Activated CD4-positive, alpha-beta T cell treated with anti-CD3 and anti-CD28 coated beads, Interleukin-2, amount 50 U/mL, for 4 hours (primary cell): ENCODE measurements around the gene SEC22C.

Source experiments
- DNase-seq, 2 experiments: peaks; one replicate each; pipeline ENCODE4 v3.0.0-alpha.2; 2020

Gene SEC22C

DNA sequence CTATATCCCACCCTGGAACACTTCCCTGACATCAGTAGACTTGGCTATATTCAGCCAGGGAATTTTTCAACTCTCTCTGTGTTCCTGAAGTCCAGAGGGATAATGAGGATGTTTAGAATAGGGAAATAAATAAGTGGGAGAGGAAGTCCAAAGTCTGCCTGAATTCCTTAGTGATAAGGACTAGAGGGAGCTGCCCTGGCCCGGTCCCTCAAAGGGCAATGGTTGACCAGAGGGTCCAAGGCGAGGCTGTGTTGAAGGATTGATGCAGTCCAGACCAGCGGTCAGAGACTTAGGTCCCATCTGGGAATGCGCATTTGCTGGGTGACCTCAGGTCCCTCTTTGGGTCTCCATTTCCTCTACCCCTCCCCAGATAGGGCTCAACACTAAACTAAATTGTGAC is 71.4 kb downstream of the SEC22C start:
- DNase-seq: no peak

DNA sequence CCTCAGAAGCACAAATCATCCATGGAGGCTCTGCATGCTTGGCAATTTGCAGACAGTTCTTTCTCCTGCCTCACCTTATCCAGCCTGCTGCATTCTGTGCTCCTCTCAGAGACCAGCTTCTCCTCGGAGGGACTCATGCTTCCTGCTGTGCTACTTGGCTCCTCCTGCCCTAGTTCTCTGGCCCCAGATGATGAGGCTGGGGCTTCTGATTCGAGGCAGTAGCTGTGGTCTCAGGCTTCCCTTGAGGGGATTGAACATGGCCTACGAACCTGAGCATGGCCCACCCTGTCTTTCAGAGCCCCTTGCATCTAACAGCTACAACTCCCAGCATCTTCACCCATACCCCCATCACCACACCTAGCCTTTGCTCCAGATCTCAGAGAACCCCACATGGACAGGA is 72.7 kb downstream of the SEC22C start:
- DNase-seq: no peak

DNA sequence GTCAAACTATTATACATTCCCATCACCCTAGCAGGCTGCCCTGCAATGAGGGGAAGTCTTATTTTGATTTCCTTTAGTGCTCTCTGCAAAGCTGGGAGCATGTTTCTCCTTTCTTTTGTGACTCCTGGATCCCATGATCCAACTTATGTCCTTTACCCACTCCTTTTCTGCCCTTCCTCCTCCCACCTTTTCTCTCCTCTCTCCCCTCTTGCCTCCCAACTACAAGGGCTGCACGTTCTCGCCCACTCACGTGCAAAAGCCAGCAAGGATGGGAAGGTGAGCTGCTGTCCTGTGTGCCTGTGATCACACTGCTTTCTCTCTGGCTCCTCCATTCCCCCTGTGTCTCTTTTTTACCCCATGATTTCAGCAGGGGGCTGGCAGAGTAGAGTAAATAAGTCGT is 73.2 kb downstream of the SEC22C start:
- no peak for DNase-seq

DNA sequence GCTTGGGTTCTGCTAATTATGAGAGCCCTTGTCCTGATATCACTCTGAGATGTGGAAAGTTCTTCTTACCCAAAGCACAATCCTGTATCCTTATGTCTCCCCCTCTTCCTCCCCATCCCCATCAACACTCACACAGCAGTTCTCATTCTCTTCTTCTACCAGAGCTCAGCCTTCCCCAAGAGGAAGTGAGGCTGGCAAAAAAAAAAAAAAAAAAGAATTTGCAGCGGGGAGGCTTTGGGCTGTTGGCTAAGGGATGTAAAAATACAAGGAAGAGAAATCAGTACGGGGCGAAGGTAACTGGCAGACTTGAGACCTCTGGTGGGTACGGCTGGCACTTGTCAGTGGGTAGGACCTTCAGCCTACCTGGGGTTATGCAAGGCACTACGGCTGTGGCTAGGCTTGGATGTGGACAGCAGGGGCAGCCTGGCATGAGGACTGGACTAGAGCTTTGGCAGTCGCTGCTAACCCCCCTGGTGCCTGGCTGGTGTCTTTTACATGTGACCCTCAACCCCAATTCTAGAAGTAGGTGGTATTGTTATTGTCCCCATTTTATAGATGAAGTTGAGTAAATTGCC is 73.9 kb downstream of the SEC22C start:
- no peak for DNase-seq

DNA sequence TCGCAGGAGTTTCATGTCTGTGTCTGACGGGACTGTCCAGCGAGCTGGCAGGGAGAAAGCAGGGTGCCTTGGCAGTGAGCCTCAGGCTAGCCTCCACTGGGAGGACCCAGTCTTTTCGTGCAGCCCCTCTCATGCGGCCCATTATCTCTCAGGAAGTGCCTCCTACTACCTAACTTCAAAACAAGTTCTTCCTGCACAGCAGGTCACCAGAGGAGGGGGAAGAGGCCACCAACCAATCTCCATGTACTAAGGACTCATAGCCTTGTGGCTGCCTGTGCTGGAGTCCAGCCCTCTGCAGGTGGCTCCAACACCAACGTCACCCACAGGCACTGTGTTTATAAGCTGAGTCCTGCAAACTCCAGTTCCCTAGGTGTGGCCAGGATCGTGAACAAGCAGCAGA is 74.5 kb downstream of the SEC22C start:
- no peak for DNase-seq

DNA sequence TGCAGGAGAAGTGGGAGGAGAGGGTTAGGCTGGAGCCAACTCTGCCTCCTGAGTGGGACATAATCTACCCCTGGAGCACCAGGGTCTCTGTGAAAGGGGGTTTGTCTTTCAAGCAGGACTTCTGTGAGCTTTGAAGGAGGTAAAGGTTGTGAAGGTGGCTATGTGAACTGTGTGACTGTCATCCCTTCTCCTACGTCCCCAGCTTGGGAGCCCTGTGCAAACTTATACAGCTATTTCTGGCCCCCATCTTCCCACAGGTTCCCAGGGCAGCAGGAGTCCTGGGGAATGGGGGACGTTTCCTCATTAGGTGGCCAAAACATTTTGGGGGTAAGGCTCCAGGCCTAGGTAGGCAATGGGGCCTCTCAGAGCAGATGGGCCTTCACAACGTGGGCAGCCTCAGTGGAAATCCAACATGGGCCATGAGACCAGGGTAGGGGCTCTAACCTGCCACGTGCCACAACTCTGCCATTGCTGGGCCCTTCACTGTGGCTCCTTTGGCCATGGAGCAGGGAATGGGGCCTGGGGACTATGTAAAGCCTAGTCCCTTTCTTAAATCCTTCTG is 75.8 kb downstream of the SEC22C start:
- DNase-seq: no peak

DNA sequence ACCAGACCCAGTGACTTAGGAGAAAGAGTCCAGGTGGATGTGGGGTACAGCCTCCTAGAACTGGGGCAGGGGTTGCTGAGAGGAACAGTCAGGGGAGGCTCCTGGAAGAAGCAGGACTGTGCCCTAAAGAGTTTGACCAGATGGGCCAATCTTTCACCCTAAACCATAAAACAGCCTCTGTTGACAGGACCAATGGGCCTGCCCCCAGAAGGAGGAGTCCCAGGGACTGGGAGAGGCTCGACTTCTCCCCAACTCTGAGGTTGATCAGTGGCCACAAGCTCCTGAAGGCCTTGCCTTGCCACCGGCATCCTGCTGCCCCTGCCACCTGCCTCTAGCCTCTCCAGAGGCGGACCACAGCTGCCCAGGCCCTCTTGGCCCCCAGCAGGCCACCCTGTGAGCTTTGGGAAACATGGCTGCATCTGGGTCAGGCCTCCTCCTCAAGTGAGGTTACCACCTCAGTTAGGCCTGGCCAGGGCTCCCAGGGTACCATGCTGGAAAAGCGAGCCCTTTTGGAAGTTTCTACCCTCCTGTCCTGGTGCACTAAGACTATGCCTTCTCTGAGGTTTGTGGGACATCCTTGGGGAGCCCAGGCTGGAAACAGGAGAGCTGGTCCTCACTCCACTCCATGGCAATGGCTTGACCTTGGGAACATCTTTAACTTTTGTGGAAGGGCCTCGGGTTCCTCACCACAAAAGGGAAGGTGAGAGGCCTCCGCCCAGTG is 76.5 kb downstream of the SEC22C start:
- no peak for DNase-seq

DNA sequence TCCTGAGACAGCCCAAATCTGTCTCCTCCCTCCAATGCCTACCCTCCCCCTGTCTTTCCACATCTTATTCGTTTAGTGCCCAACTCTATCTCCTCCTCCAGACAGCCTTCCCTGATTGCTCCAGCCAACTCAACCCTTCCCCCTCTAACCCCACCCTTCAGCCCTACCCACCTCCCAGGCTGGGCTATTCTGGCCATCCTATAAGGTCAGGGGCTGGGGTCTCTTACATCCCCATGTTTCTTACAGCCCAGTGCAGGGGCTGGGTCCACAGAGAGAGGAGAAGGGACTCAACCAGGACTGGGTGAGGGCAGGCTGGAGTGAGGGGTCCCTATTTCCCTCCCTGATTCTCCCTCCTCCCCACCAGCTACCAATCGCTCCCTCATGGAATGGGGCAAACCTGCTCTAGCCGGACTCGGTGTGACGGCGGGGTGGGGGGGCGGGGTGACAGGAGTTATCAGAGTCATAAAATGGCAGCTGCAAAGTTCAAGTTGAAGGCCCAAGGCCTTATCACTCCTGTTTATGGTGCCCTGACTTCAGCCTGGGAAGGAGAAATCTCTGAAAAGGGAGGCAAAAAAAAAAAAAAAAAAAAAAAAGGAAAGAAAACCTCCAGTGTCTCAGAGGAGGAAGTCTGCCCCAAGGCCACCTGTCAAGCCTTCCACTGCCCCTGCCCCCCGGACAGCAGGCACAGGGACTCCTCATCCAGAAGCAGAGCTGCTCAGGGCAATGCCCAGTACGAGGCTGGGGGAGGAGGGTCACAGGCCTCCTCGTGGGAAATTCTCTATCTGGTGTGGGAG is 77.2 kb downstream of the SEC22C start:
- DNase-seq: no peak

DNA sequence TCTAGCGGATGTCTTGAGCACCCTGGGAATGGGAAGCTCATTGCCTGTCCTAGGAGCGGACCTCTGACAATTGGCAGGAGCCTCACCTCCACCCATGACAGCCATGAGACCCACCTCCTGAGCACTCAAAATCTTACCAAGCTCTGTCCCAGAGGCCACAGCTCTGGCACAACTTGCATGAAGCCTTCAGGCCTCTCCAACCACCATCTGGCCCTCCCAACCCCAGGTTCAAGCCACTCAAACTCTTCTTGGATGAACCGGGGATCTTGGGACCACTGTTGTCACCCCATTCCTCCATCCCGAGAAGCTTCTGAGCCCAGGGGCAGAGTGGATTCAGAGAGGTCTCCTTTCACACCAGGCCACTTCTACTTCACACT is 77.8 kb downstream of the SEC22C start:
- no peak for DNase-seq

DNA sequence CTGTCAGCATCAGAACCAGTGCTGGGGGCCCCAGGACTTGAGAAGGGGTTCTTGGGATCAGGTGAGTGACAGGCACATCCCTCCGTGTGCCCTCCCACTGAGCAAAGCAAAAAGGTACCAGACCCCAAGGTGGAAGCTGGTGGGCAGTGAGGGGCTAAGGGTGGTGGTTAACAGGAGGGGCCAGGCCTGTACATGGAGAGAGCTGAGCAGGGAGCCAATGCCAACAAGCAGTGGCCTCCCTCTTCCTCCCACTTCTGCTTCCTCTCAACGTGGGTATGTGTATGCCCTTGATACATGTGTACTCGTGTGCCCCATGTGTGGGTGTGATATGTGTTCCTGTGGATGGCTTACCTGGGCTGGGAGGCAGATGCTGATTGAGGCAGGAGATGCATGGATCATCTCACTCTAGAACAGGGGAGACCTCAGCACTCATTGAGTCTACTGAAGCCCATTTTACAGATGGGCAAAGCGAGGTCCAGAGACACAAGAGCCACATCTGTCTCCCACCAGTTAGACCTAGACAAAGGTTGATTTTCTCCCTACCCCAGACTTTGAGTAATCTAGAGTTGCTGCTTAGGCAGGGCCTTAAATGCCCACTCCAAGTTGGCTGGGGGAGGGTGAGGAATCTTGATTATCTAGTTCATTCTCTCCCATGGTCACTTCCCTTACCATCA is 78.4 kb downstream of the SEC22C start:
- DNase-seq: no peak

DNA sequence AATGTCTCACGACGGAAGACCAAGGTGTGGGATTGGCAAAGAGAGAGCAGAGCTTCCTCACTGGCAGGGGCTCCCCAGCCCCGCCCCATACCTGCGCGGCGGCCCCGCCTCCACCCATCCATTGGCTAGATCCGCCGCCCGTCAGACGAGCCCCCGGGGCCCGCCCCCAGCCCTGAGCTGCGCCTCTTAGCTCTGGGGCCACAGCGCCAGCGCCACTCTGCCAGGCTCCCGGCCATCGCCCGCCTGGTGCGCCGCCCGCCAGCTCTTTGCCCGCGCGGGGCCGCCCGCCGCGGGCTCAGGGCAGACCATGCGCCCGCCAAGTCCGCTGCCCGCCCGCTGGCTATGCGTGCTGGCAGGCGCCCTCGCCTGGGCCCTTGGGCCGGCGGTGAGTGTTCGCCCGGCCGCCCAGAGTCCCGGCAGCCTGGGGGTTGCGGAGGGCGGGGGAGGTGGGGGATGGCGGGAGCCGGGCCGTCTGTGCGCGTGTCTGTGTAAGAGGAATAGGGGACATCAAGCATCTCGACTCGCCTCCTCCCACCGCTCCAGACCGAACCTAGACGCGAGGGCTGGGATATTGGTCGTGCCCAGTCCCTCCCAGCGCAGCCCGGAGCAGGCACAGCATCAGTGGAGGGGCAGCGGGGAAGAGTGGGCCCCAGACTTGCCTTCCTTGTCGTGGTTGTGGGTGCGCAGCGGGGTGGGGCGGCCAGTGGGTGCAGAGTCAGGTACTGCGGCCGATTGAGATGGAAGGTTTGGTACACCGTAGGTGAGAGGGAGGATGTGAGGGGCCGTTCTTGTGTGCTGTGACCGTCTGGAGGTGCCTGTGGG is 79.1 kb downstream of the SEC22C start, which contains the start of gene VIPR1:
Gene VIPR1 (plus strand): TSS at position 215 of the 822 bp plus-strand sequence. CDS start 93 bp downstream, at position 308.
- DNase-seq: peak; percentile 93

DNA sequence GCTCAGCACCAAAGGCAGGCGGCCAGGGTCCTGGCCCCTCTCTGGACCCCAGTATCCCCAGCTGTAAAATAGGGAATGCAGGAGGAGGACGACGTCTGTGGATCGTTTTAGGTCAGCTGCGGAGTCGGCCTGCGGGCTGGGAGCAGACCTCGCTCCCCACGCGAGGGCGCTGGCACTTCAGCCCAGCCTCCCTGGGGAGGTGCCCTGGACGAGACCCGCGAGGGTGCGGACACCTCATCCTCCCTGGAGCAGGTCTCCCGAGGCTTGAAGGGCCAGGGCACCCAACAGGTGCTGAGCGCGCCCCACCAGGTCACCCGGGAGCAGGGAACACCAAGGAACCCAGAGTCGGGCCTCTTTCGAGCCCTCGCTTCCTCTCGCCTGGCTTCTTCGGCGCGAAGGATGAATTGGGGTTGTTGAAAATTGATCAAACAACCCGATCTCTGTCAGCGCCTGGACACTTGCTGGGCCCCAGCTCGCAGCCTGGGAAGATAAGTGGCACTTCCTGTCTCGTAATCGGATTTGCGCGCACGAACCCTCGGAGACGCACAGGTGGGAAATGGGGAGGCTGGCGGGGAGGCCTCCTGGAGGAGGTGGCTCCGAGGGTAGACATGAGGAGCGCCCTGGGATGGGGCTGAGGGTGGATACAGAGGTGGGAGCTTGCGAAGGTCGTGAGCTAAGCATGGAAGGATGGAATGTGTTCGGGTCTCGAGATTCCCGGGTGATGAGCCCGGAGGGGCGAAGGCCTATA is 79.9 kb downstream of the SEC22C start:
- peak; percentile 53 to 57 for DNase-seq

DNA sequence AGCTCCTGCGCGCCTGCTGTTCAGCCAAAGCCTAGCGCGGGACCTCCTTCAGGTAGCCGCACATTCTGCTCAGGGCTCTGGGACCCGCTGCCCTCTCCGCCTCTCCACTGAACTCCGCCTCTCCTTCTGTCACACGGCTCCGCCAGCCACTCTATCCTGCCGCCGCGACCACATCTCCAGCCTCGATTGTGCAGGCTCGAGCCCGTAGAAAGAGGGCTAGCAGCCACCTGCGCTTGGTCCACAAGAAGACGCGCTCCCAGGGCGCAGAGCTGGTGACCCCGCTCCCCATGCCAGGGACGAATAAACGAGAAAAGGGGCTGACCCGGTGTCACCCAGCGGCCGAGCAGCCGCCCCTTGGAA is 80.5 kb downstream of the SEC22C start:
- no peak for DNase-seq

DNA sequence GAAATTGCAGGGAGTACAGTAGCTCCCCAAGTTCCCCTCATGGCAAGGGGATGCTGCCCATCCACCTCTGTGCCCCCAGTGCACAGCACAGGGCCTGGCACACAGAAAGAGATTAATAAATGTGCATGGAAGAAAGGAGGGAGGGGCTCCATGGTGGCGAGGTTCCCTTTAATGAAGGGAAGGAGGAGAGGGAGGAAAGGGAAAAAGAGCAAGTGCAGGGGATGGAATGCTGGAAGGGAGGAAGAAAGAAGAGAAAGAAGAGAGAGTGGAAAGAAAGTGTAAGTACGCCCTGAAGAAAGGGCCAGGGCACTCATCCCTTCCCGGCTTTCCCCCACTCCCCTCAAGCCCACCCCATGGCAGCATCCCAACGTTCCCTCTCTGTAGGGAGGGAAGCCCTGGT is 80.9 kb downstream of the SEC22C start:
- no peak for DNase-seq

DNA sequence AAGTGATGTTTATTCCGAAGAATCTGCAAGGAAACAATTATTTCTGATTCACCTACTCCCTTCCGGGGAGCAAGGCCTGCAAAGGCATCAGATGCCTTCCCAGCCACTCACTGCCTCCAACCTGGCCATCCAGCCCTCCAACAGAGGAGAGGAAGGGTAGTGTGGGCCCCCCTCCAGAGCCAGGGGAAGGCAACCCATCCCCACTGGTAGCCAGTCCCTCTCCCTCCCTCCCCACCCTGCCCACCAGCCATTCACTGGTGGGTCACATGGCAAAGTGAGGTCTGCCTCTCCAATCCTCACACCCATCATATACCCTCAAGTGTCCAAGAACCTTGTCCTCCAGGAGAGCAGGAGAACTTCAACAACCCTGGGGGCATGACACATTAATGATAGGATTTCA is 81.7 kb downstream of the SEC22C start:
- no peak for DNase-seq

DNA sequence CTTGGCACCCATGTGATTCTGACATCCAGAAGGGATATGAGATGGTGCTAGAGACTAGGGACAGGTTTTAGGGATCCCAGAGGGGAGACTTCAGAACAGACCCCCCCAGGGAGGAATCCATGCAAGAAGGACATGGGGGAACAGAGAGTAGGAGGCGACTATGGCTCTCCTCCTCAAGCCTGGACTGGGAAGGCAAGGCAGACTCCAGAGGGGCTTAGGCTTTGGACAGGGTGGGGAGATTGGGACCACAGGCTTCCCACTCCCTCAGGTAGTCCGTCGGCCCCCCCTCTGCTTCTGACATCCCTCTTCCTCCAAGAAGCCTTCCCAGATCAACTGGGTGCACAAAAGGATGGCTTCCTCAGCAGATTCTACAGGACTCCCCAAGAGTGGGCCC is 82.3 kb downstream of the SEC22C start:
- DNase-seq: no peak

DNA sequence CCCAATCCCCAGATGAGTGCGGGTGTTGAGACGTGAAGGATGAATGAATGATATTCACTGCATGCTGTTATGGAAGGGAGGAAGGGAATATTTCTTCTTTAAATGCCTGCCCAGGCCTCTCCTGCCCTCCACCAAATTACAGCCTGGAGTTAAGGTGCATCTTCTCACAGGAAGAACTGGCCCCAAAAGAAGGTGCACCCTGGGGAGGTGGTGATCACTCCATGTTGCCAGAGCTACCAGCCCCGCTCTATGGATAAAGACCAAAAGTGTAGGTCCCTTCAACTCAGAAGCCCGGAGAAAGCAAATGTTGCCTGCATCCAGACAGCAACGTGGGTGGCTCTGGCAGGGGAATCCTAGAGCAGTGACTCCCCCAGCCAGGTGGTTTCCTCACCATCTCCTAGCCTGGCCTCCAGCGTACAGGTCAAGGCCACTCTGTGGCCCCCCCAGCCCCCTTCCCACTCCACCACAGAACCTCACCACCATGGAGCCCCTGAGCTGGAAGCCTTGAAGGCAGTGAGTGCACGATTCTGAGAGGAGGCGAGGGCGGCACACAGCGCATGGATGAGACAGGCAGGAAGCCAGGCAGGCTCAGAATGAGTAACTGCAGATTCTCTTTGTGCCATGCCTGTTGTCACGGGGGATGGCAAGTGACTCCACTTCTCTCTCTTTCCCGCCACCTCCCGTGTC is 82.8 kb downstream of the SEC22C start:
- no peak for DNase-seq

DNA sequence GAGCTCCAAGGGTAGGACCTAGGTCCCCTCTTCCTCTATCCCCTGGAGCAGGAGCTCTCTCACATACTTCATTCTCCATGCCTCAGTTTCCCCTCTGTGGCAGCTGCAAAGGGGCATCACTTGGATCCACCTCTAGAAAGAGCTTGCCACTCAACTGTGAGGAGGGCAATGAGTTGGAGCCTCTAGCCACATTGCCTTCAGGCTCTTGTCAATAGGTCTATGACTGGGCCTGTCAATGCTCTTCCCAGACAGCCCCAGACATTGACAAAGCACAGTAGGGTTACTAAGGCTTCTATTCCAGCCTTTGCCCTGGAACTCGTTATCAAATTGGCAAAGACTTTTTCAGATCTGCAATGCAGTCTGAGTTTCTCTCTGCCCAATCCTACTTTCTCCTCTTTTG is 83.7 kb downstream of the SEC22C start:
- DNase-seq: no peak
